GM21526 (cell line): ENCODE measurements around the gene GGT6.

ENCODE experiments used
- ATAC-seq: cut with Tn5 transposase; IDR thresholded peaks from one replicate; pipeline ENCODE4 v1.9.1; 2021; ENCODE audit warnings: moderate library complexity; ENCODE audit not compliant: unreplicated experiment, low FRiP score

Gene GGT6

DNA sequence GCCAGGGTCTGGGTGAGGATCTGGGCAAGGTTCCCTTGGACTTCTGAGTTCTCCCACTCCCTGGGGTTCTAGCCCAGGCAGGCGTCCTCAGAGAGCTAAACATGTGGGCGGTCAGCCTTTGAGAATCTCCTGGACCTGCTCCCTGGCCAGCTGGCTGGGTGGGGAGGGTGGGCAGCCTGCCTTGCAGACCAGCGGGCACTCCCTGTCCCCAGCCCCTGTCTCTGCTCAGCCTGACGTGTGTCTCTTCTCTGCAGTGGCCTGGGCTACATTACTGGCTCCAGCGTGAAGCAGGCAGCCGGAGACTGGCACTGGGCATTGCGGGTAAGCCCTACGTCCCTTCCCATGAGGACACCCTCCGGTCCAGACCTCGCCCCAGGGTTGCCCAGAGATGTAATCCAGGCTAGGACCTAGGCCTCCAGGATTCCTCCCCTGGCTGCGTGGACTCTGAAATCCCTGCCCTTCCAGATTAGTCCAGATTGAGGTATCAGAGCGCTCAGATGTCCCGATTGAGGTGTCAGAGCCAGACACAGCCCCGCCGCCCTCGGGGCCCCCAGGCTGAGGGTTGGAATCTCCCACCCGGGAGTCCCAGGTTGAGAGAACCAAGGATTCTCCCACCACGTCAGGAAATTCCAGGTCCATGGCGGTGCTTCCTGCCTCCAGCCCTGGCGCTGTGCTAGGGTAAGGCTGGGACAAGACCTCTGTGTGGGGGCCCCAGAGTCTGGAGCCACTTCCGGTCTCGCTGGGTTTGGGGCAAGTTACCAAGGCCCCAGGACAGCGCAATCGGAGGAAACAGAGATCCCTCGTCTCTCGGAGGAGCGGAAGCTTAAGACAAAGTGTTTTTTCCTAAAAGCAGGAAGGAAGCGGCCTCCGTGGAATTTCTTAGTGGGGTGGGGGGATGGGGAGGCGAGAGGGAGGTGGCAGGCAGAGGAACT is 29.3 kb downstream of the GGT6 start:
- ATAC-seq = no peak

DNA sequence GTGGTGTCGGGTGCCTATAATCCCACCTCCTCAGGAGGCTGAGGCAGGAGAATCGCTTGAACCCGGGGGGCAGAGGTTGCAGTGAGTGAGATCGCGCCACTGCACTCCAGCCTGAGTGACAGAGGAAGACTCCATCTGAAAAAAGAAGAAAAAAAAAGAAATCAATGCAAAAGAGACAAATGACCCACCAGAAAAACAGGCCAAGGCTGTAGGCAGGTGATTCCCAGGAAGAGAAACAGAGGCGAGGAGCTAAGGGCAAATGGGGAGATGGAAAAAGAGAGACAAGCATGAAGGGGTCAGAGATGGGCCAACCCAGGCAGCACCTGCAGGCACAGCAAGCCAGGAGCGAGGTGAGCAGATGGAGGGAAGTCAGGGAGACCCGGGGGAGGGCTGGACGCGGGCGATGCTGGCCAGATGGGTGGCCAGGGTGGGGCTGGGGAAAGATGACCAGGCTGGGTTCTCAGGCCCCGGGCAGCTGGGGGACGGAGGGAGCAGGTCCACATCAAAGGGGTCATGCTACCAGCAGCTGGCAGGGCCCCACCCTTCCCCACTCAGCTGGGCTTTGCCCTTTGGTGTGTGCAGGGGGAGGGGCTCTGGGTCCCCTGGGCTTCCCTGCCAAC is 30.7 kb downstream of the GGT6 start:
- ATAC-seq = no peak

GRCh38 chr17:4527566-4528125 is 32.7 kb downstream of the GGT6 start:
- no peak for ATAC-seq

DNA sequence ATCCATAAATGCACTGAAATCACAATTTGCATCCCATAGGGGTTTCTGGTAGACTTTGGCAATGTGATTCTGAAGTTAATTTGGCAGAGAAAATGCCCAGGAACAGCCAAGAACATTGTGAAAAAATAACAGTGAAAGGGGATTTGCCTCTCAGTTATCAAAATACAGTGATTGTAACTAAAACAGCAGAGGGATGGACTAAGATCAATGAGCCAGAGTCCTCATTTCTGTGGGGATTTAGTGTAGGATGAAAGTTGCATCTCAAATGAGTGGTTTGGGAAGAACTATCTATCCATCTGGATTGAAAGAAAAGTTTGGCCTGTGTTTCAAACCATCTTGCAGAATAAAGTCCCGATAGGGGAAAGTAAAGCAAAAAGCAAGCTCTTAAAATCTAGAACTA is 33.2 kb downstream of the GGT6 start:
- ATAC-seq = no peak

DNA sequence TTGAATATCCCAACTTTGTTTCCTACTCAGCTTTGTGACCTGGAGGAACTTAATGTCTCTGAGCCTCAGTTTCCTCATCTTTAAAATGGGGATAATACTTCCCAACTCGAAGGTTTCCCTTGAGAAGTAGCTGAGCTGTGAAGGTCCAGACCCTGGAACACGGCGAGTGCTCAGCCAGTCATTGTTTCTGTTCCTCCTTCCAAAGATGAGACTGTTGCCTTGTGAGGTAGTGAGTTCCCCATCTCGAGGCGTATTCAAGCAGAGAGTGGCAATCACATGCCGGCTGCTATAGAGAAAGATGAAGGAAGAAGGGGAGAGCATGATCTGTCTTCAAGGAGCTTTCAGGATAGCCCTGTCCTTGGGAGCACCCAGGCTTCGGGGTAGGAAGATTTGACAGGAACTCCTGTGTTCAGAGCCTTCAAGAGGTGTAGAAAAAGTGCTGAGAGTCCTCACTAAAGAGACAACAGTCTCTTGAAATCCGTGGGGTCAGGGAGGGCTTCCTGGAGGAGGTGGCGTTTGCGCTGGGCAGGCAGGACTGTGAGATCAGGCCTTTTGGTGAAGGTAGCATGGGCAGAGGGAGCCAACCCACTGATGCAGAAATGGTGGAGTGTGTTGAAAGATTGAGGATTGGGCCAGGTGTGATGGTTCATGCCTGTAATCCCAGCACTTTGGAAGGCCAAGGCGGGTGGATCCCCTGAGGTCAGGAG is 34.5 kb downstream of the GGT6 start:
- ATAC-seq = no peak

- no peak for ATAC-seq
These were observed 36.4 kb downstream of the GGT6 start for GRCh38 chr17:4523946-4524345.

GRCh38 chr17:4522661-4523060 is 37.7 kb downstream of the GGT6 start:
- no peak for ATAC-seq

DNA sequence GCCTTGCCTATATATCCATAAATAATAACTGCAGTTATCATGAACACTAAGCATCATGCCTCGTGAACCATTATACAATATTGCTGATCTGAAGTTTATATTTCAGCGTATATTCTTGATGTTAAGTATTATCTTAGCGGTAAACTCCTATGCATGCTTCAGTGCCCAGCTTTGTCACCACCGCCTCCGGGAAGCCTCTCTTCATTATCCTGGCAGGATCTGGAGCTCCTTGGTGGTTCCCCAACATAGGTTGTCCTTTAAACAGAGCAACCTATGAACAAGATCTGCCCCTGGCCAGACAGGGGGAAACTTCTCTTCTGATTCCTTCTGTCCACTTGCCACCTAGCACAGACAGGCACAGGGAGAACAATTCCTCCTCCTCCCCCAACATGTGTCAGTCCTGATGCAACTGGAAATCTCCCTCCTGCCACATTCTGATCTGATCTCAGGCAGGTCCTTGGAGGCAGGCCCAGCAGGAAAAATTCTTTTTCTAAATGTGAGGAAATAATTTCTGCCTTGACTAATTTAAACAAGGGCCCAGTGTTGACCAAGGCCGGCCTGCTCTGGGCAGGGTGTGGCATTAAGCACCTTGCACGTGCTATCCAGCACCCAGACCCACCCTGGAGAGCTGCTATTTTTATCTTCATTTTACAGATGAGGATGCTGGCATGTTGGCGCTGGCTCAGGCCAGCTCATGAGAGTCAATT is 39.3 kb downstream of the GGT6 start:
- ATAC-seq = no peak

- no peak for ATAC-seq
These were observed 40.1 kb downstream of the GGT6 start for GRCh38 chr17:4520060-4520893.

DNA sequence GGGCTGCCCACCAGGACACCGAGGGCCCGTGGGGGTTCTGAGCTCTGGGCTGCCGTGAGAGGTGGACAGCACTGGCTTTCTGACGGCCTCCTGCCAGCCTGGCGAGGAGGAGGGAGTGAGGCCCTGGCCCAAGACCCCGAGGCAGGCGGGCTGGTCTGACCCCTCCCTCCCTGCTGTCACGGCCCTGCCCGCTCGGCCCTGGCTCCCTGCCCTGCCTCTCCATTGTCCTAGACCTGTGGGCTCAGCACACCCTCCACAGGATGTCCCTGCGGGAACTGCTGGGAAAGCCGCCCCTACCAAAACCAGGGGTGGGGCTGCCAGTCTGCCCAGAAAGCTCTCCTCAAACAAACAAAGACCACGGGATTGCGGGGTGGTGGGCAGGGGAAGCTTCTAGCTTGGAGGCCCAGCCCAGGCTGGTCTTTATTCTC is 41.0 kb downstream of the GGT6 start:
- ATAC-seq = no peak

DNA sequence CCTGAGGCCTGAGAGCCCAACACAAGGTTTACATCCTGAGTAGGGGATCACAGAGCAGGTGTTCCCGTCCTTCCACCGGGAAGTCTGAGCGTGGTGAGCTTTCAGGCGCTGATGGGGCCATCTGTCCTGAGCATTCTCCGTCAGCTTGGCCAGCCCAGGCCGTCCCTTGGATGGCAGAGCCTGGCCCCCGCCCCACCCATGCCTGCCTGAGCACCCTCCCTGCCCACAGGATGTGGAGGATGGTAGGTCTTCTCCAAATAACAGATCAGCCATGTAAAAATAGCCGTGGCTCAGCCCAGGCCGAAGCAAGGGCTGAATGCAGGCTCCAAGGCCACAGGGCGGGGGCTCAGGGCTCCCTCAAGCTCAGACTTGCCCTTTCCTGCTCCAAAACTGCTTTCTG is 41.5 kb downstream of the GGT6 start:
- no peak for ATAC-seq

- ATAC-seq = no peak
These were observed 43.6 kb downstream of the GGT6 start for GRCh38 chr17:4516735-4517134.

- ATAC-seq = no peak
These were observed 44.9 kb downstream of the GGT6 start for GRCh38 chr17:4515501-4515900.

GRCh38 chr17:4514779-4515178 is 45.6 kb downstream of the GGT6 start:
- ATAC-seq = no peak

- no peak for ATAC-seq
These were observed 46.2 kb downstream of the GGT6 start for GRCh38 chr17:4514206-4514605.

GRCh38 chr17:4513113-4514032 is 47.0 kb downstream of the GGT6 start:
- ATAC-seq = no peak

DNA sequence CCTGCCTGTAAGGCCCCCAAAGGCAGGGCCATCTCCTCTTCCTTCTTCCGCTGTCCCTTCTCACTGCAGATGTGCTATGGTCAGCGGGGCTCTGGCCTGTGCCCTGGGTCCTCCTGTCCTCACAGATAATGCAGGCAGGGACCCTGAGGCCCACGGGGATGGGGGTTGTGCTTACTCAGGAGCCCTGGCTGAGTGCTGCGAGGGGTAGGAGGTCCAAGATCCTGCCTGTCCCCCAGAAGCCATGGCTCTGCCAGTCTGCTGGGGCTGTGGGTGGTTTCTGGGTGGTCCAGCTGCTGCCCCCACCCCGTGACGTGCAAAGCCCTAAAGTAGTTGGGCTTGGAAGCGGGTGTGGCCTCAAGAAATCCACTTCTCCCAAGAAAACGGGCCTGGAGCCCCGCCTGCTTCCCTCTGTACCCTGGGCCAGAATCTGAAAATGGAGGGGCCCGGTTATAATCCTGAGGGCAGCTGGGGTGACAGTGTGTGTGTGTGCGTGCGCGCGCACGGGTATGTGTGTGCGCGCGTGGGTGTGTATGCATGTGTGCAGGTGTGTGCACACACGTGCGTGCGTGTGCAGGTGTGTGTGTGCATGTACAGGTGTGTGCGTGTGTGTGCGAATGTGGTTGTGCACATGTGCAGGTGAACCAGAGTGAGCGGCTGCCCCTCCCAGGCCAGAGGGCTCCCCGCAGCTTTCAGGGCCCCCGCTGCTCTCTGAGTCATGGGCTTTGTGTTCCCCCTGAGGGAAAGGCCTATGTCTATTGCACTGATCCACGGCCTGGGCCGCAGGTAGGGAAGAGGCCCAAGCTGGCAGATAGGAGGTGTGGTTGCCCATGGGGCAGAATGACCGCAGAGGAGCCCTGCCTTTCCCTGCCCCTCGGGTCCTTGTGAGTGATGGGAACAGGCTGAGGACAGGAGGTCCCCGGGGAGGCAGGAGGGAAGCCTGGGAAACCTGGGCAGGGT is 47.9 kb downstream of the GGT6 start:
- no peak for ATAC-seq
